Natural killer cell (primary cell): ENCODE measurements around the gene RPS6KA4. TPM values are rescaled to one million over a fixed set of nuclear protein-coding genes. Genes with fewer than 3 reads are reported as not detected.
A peak's percentile ranks its signal among the peaks of the same experiment; 100 is the strongest.

Experiments
- ATAC-seq, 3 donors: fragments of 150-1000 bp in 2 of 3; fragments of 200-7000 bp in 1 of 3; cut with Tn5 transposase; 1 replicate in 1 of 3; 2 replicates in 2 of 3; pipeline ENCODE4 v1.10.0; 2021; ENCODE audit warnings: mild to moderate bottlenecking in 2 of 3, moderate library complexity in 2 of 3
- DNase-seq, 2 donors: peaks; one replicate each; pipeline versions ENCODE4 v3.0.0 to v3.0.0-alpha.2; 2013 to 2021; ENCODE audit warnings: mixed read lengths in 1 of 2
- H3K27ac ChIP-seq: one replicate; pipeline ENCODE4 v1.5.1; 2013; ENCODE audit warnings: mild to moderate bottlenecking, low read length
- H3K27me3 ChIP-seq: one replicate; pipeline ENCODE4 v1.6.1; 2013; ENCODE audit warnings: low read length; ENCODE audit not compliant: control insufficient read depth, insufficient read depth
- H3K36me3 ChIP-seq: one replicate; pipeline ENCODE4 v1.6.1; 2013; ENCODE audit warnings: low read length; ENCODE audit not compliant: control insufficient read depth, insufficient read depth
- H3K4me1 ChIP-seq: one replicate; pipeline ENCODE4 v1.6.1; 2013; ENCODE audit warnings: low read length; ENCODE audit not compliant: control insufficient read depth, insufficient read depth
- H3K4me3 ChIP-seq: one replicate; pipeline ENCODE4 v1.5.1; 2013; ENCODE audit warnings: low read length
- H3K9me3 ChIP-seq: one replicate; pipeline ENCODE4 v1.6.1; 2013; ENCODE audit warnings: low read length; ENCODE audit not compliant: control insufficient read depth, insufficient read depth
- H3K27ac Mint-ChIP-seq, 2 donors: one replicate each; pipeline ENCODE4 v1.8.0; 2022; ENCODE audit warnings: mild to moderate bottlenecking in 2 of 2, mixed read lengths in 2 of 2, moderate library complexity in 1 of 2
- H3K27me3 Mint-ChIP-seq, 2 donors: one replicate each; pipeline ENCODE4 v1.8.0; 2022; ENCODE audit warnings: low read depth in 2 of 2, mixed read lengths in 2 of 2
- H3K36me3 Mint-ChIP-seq: one replicate; pipeline ENCODE4 v1.8.0; 2022; ENCODE audit warnings: mixed read lengths
- H3K4me1 Mint-ChIP-seq, 2 donors: one replicate each; pipeline ENCODE4 v1.8.0; 2022; ENCODE audit warnings: mixed read lengths in 2 of 2
- H3K4me3 Mint-ChIP-seq: one replicate; pipeline ENCODE4 v1.8.0; 2022; ENCODE audit warnings: mild to moderate bottlenecking, moderate library complexity, mixed read lengths
- H3K9me3 Mint-ChIP-seq, 2 donors: one replicate each; pipeline ENCODE4 v1.8.0; 2022; ENCODE audit warnings: mixed read lengths in 2 of 2
- WGBS: methylation state at CpG from one replicate; pipeline ENCODE4 v1.1.7; 2013; ENCODE audit warnings: missing lambda C conversion rate; ENCODE audit not compliant: insufficient coverage; 5-methylcytosine and 5-hydroxymethylcytosine counted together
- intact Hi-C: fragments of 100-400 bp; cut with micrococcal nuclease; formaldehyde crosslinking; loops from one replicate; pipeline ENCODE4 v1.14.2; 2022
- total RNA-seq, 4 donors: library from RNA; stranded (reverse); fragments of 120-200 nt in 1 of 4; gene quantifications; one replicate each; pipeline versions ENCODE4 v1.2.3 to v1.2.4, GENCODE V29; 2013 to 2022
- TF ChIP-seq, protein P1 (sequence below): fragments of 200-600 bp; IDR thresholded peaks from one replicate; pipeline ENCODE4 v1.8.0; 2022; ENCODE audit warnings: antibody characterized with exemption

RPS6KA4 gene
- total RNA-seq, 3 donors from 2014 or later (not counting 1 experiment from before 2014, with no cell fraction given) = 27.6 to 36.0 (median 34.4) TPM

DNA sequence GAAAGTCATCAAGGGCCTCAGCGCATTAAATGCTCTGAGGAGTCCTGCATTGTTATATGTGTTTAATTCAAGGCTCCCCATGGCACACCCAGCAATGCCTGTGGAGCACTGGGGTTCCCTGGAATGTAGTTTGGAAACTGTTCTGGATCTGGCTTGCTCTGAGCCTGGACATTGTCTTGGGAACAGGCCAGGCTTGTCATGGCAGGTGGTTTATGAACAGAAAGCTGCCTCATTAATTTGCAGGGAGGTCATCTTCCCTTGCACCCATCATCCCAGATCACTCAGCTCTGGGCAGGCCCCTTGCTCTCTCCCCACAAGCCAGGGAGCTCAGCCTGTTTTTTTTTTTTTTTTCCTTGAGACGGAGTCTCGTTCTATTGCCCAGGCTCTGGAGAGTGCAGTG lies 32.9 kb downstream of the RPS6KA4 start:
- no peaks in the 10 kb centered on the region for H3K9me3 ChIP-seq
- WGBS = 100% methylated on average over 3 of the region's 3 CpGs
- peaks cover 20% of the 10 kb centered on the region for H3K4me1 ChIP-seq
- Mint-ChIP-seq H3K27ac (no peak overlapping the region), H3K4me3 (no peak overlapping the region), H3K4me1 (peaks cover 11 to 30% of the 10 kb centered on the region in 2 donors), H3K27me3 (peaks cover 0 to 5% of the 10 kb centered on the region in 2 donors), H3K36me3 (no peaks in the 10 kb centered on the region), H3K9me3 (no peaks in the 10 kb centered on the region)
- TF ChIP-seq, protein P1, sequence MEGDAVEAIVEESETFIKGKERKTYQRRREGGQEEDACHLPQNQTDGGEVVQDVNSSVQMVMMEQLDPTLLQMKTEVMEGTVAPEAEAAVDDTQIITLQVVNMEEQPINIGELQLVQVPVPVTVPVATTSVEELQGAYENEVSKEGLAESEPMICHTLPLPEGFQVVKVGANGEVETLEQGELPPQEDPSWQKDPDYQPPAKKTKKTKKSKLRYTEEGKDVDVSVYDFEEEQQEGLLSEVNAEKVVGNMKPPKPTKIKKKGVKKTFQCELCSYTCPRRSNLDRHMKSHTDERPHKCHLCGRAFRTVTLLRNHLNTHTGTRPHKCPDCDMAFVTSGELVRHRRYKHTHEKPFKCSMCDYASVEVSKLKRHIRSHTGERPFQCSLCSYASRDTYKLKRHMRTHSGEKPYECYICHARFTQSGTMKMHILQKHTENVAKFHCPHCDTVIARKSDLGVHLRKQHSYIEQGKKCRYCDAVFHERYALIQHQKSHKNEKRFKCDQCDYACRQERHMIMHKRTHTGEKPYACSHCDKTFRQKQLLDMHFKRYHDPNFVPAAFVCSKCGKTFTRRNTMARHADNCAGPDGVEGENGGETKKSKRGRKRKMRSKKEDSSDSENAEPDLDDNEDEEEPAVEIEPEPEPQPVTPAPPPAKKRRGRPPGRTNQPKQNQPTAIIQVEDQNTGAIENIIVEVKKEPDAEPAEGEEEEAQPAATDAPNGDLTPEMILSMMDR = no peak
- no peak overlapping the region for H3K4me3 ChIP-seq
- H3K27ac ChIP-seq = no peak overlapping the region
- no peaks in the 10 kb centered on the region for H3K36me3 ChIP-seq
- H3K27me3 ChIP-seq = no peaks in the 10 kb centered on the region
- ATAC-seq (no peak), DNase-seq (no peak)
- intact Hi-C loops = no loop called here

DNA sequence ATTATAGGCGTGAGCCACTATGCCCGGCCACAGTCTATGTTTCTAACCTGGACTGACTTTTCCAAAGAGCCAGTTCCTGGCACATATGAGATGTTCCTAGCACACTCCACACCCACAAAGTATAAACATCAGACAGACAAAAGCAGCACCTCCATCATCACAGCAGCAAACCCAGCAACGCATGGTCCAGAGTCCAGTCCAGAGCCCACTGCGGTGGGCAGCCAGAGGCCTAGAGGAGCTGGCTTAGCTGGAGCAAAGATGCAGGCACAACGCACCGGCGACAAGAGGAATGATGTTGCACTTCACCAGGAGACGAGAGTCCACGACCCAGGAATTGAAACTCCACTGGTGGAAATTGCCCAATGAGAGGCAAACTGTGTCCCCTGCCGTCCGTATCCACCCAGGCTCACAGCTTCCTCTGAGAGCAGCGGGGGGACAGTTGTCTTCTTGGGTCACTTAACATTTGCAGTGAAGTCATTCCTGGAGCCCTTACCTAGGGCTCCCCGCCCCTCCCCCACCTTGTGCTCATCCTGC lies 36.6 kb downstream of the RPS6KA4 start:
- Mint-ChIP-seq H3K27ac (no peak overlapping the region), H3K27me3 (no peaks in the 10 kb centered on the region), H3K4me3 (no peak overlapping the region), H3K4me1 (peaks cover 4 to 17% of the 10 kb centered on the region in 2 donors), H3K9me3 (no peaks in the 10 kb centered on the region), H3K36me3 (no peaks in the 10 kb centered on the region)
- H3K4me1 ChIP-seq = peaks cover 21% of the 10 kb centered on the region
- DNase-seq (no peak), ATAC-seq (no peak)
- TF ChIP-seq, protein P1 = no peak
- no peaks in the 10 kb centered on the region for H3K36me3 ChIP-seq
- H3K27ac ChIP-seq = no peak overlapping the region
- no peaks in the 10 kb centered on the region for H3K27me3 ChIP-seq
- no peaks in the 10 kb centered on the region for H3K9me3 ChIP-seq
- H3K4me3 ChIP-seq = no peak overlapping the region
- intact Hi-C loops = no loop called here
- WGBS = 79% methylated on average over 13 of the region's 13 CpGs

DNA sequence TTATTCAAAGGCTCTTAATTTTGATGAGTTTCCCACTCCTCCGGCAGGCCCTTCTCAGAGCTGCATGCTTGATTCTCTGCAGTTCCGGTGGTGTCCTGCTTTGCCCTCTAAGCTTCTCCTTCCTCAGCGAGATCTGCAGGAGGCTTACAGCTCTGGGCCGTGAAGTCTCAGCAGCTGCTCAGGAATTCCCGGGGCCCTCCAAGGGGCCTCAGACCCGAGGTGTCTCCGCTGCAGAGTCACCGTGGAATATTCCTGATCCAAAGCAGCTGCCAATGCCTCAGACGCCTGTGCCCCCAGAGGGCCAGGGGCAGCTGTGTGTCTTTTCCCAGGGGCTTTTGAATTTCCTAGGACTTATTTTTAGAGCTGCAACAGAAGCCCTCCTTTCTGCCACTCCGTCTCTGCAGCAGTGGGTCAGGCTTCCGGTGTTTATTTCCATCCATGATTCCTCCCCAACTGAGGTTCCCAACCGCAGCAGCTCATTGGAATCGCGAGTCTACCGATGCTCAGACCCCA lies 37.2 kb downstream of the RPS6KA4 start:
- Mint-ChIP-seq H3K4me3 (no peak overlapping the region), H3K4me1 (peaks cover 0 to 14% of the 10 kb centered on the region in 2 donors), H3K27me3 (no peaks in the 10 kb centered on the region), H3K36me3 (no peaks in the 10 kb centered on the region), H3K27ac (no peak overlapping the region), H3K9me3 (no peaks in the 10 kb centered on the region)
- Histone ChIP-seq H3K4me3 (no peak overlapping the region), H3K4me1 (peaks cover 16% of the 10 kb centered on the region), H3K36me3 (no peaks in the 10 kb centered on the region), H3K27ac (no peak overlapping the region), H3K27me3 (no peaks in the 10 kb centered on the region), H3K9me3 (no peaks in the 10 kb centered on the region)
- 31% methylated on average over 15 of the region's 15 CpGs for WGBS
- no peak for ATAC-seq
- TF ChIP-seq, protein P1 = no peak
- DNase-seq = no peak
- intact Hi-C loops = no loop called here

DNA sequence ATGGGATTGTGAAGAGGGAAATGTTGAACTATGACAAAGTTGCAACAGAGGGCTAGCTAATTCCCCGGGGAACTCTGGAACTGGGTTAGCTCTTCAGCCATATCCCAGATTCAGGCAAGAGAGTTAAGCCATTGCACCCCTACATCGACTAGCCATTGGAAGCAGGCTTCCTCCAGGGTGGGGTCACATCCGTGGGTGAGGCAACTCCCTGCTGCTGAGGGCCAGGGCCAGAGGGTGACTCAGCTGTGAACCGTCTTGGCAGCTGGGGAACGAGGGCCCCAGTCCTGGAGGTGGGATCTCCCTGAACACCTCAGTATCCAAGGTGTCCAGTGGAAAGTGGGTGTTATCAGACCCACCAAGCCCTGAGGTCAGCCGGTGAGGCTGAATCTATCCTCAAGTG lies 41.1 kb downstream of the RPS6KA4 start:
- Histone ChIP-seq H3K27ac (no peak overlapping the region), H3K4me1 (peaks cover 6% of the 10 kb centered on the region), H3K27me3 (no peaks in the 10 kb centered on the region), H3K4me3 (no peak overlapping the region), H3K36me3 (no peaks in the 10 kb centered on the region), H3K9me3 (no peaks in the 10 kb centered on the region)
- Mint-ChIP-seq H3K36me3 (no peaks in the 10 kb centered on the region), H3K9me3 (no peaks in the 10 kb centered on the region), H3K27ac (no peak overlapping the region), H3K4me1 (peaks cover 0 to 11% of the 10 kb centered on the region in 2 donors), H3K27me3 (peaks cover 0 to 3% of the 10 kb centered on the region in 2 donors), H3K4me3 (no peak overlapping the region)
- 72% methylated on average over 6 of the region's 6 CpGs for WGBS
- no peak for DNase-seq
- ATAC-seq = peak in 1 of 3 donors; percentile 30
- TF ChIP-seq, protein P1 = no peak
- intact Hi-C loops = no loop called here
